Gastrocnemius medialis (tissue), 4 donors: ENCODE data around the gene EPAS1. TPM values are rescaled to one million over a fixed set of nuclear protein-coding genes. Genes with fewer than 3 reads are reported as not detected.

Experiments used
- ATAC-seq, 2 donors: fragments of 150-250 bp; one replicate each; pipeline ENCODE4 v1.9.1; 2016
- DNase-seq, 2 donors: peaks; one replicate each; pipeline ENCODE4 v3.0.0-alpha.2; 2019
- H3K27ac ChIP-seq, 4 donors: fragments of 200-600 bp; sonication (generic); 1 replicate in 1 of 4; 2 replicates in 3 of 4; pipeline ENCODE4 v1.5.1; 2016 to 2018; ENCODE audit warnings: mild to moderate bottlenecking in 2 of 4, moderate library complexity in 1 of 4
- H3K27me3 ChIP-seq, 3 donors: fragments of 200-600 bp; sonication (generic) in 2 of 3; 1 replicate in 1 of 3; 2 replicates in 2 of 3; pipeline versions ENCODE4 v1.5.1 to v1.6.0; 2016 to 2019; ENCODE audit warnings: mild to moderate bottlenecking in 1 of 3, moderate library complexity in 1 of 3
- H3K36me3 ChIP-seq, 2 donors: fragments of 200-600 bp; sonication (generic) in 1 of 2; one replicate each; pipeline ENCODE4 v1.5.1; 2017 to 2018
- H3K4me1 ChIP-seq, 2 donors: fragments of 200-600 bp; sonication (generic) in 1 of 2; one replicate each; pipeline ENCODE4 v1.5.1; 2016 to 2017; ENCODE audit warnings: mild to moderate bottlenecking in 2 of 2
- H3K4me3 ChIP-seq, 4 donors: fragments of 200-600 bp; sonication (generic) in 3 of 4; 1 replicate in 1 of 4; 2 replicates in 3 of 4; pipeline ENCODE4 v1.5.1; 2016 to 2019; ENCODE audit warnings: mild to moderate bottlenecking in 2 of 4
- H3K9me3 ChIP-seq, 3 donors: fragments of 200-600 bp; sonication (generic) in 2 of 3; 1 replicate in 1 of 3; 2 replicates in 2 of 3; pipeline ENCODE4 v1.5.1; 2016 to 2019
- CTCF ChIP-seq, 5 experiments: fragments of 450-650 bp in 3 of 5; fragments of 200-600 bp in 2 of 5; sonication (generic) in 2 of 5; IDR thresholded peaks in 4 of 5; conservative IDR thresholded peaks in 1 of 5; 1 replicate in 4 of 5; 2 replicates in 1 of 5; pipeline ENCODE4 v1.5.1; 2016 to 2019; ENCODE audit warnings: antibody characterized with exemption in 5 of 5, mild to moderate bottlenecking in 3 of 5, moderate library complexity in 3 of 5
- POLR2A ChIP-seq, 2 donors: fragments of 450-650 bp; IDR thresholded peaks; one replicate each; pipeline ENCODE4 v1.6.1; 2017; ENCODE audit warnings: antibody characterized with exemption in 2 of 2, mild to moderate bottlenecking in 2 of 2, moderate library complexity in 2 of 2
- in situ Hi-C, 4 donors: fragments of 200-750 bp; cut with MboI; loops; one replicate each; pipeline versions ENCODE4 v1.15.0 to v1.8.0; 2017; ENCODE audit warnings: low sequenced_read_pairs in 4 of 4
- intact Hi-C: fragments of 100-400 bp; cut with DNase I; formaldehyde crosslinking; loops from one replicate; pipeline ENCODE4 v1.15.1; 2023; ENCODE audit warnings: low total_unique reads
- total RNA-seq, 4 donors: library from RNA; depleted of rRNA; stranded (reverse); fragments of >200 nt; gene quantifications; one replicate each; pipeline versions ENCODE4 v1.1.0 to v1.2.3, GENCODE V29; 2016

The EPAS1 gene
- total RNA-seq, 4 donors from 2014 or later = 61.5 to 95.1 (median 90.0) TPM

- ATAC-seq = no peak
- peak overlapping the region in 2 of 4 donors; percentile 2 to 68 for H3K27ac ChIP-seq
- in situ Hi-C loops (no loop called here), intact Hi-C loops (no loop called here)
- H3K9me3 ChIP-seq = no peaks in the 10 kb centered on the region
- no peak overlapping the region for H3K4me3 ChIP-seq
- no peaks in the 10 kb centered on the region for H3K27me3 ChIP-seq
- H3K36me3 ChIP-seq = peaks cover 0 to 17% of the 10 kb centered on the region in 2 donors
- no peak for DNase-seq
- H3K4me1 ChIP-seq = peaks cover 13 to 55% of the 10 kb centered on the region in 2 donors
- no peak for TF ChIP-seq POLR2A (IDR thresholded peaks at IDR 0.05)
- TF ChIP-seq CTCF (IDR thresholded peaks at IDR 0.05 in 4 of 5, conservative IDR thresholded peaks at IDR 0.05 in 1 of 5) = no peak
These were observed 48.6 kb downstream of the EPAS1 start for GRCh38 chr2:46345775-46346174.

GRCh38 chr2:46346719-46347118 lies 49.5 kb downstream of the EPAS1 start:
- no peak for DNase-seq
- H3K27ac ChIP-seq = peak overlapping the region; percentile 27 to 74 (median 51)

GRCh38 chr2:46347648-46348280 lies 50.6 kb downstream of the EPAS1 start:
- in situ Hi-C loops (no loop called here), intact Hi-C loops (no loop called here)
- Histone ChIP-seq H3K4me1 (peaks cover 18 to 58% of the 10 kb centered on the region in 2 donors), H3K9me3 (no peaks in the 10 kb centered on the region), H3K36me3 (peaks cover 0 to 17% of the 10 kb centered on the region in 2 donors), H3K27ac (peak overlapping the region in 3 of 4 donors; percentile 8 to 74 (median 68)), H3K27me3 (no peaks in the 10 kb centered on the region), H3K4me3 (no peak overlapping the region)
- no peak for TF ChIP-seq CTCF (IDR thresholded peaks at IDR 0.05 in 4 of 5, conservative IDR thresholded peaks at IDR 0.05 in 1 of 5)
- no peak for TF ChIP-seq POLR2A (IDR thresholded peaks at IDR 0.05)
- DNase-seq (no peak), ATAC-seq (no peak)

More at GRCh38 chr2:46346719-46347118, 49.5 kb downstream of the EPAS1 start:
- H3K27me3 ChIP-seq = no peaks in the 10 kb centered on the region
- no peaks in the 10 kb centered on the region for H3K9me3 ChIP-seq
- H3K4me3 ChIP-seq = no peak overlapping the region
- intact Hi-C loops = no loop called here
- in situ Hi-C loops = no loop called here
- TF ChIP-seq CTCF (IDR thresholded peaks at IDR 0.05 in 4 of 5, conservative IDR thresholded peaks at IDR 0.05 in 1 of 5) (no peak), POLR2A (IDR thresholded peaks at IDR 0.05) (no peak)
- H3K36me3 ChIP-seq = peaks cover 0 to 17% of the 10 kb centered on the region in 2 donors
- H3K4me1 ChIP-seq = peaks cover 18 to 61% of the 10 kb centered on the region in 2 donors
- no peak for ATAC-seq

DNA sequence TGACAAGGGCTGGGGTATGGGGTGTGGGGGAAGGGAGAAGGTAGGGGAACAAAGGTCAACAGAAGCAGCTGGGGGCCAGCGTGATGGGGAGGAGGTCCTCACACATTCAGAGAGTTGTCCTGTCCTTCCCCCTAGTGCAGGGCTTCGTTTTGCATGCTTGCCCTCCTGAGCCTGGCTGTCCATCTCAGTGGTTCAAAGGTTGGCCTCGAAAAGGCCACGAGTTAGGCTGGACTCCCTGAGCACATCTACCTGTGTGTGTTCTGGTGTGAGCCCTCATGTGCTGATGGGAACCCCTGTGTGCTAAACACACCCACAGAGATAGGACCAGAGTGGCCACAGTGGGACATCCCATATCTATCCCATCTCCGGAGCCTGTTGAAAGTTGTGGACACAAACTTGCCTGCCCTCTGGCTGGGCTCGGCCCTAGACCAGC lies 51.9 kb downstream of the EPAS1 start:
- H3K27me3 ChIP-seq = no peaks in the 10 kb centered on the region
- peaks cover 0 to 17% of the 10 kb centered on the region in 2 donors for H3K36me3 ChIP-seq
- peak overlapping the region; percentile 34 to 74 (median 56) for H3K27ac ChIP-seq
- no peak overlapping the region for H3K4me3 ChIP-seq
- no peaks in the 10 kb centered on the region for H3K9me3 ChIP-seq
- TF ChIP-seq CTCF (IDR thresholded peaks at IDR 0.05 in 4 of 5, conservative IDR thresholded peaks at IDR 0.05 in 1 of 5) (no peak), POLR2A (IDR thresholded peaks at IDR 0.05) (no peak)
- peaks cover 17 to 60% of the 10 kb centered on the region in 2 donors for H3K4me1 ChIP-seq
- ATAC-seq = no peak
- DNase-seq = no peak
- intact Hi-C loops (no loop called here), in situ Hi-C loops (no loop called here)
